ENCODE data around the gene GNB4.

DNA sequence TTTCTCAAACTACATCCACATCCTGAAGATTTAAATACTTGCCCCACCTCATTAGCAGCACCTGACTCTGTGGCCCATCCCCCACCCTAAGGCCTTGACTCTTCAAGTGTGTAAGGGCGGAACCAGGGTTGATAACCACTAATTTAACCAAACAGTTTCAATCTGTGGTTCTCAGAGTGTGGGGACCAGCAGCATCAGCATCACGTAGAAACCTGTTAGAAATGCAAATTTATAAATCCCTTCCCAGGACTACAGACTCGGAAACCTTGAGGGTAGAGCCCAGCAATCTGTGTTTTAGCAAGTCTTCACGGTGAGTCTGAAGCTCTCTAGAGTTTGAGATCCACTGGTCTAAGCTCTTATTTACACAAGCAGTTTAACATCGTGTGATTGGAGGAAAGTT is 12.4 kb downstream of the GNB4 start:
- TF ChIP-seq, protein P1, sequence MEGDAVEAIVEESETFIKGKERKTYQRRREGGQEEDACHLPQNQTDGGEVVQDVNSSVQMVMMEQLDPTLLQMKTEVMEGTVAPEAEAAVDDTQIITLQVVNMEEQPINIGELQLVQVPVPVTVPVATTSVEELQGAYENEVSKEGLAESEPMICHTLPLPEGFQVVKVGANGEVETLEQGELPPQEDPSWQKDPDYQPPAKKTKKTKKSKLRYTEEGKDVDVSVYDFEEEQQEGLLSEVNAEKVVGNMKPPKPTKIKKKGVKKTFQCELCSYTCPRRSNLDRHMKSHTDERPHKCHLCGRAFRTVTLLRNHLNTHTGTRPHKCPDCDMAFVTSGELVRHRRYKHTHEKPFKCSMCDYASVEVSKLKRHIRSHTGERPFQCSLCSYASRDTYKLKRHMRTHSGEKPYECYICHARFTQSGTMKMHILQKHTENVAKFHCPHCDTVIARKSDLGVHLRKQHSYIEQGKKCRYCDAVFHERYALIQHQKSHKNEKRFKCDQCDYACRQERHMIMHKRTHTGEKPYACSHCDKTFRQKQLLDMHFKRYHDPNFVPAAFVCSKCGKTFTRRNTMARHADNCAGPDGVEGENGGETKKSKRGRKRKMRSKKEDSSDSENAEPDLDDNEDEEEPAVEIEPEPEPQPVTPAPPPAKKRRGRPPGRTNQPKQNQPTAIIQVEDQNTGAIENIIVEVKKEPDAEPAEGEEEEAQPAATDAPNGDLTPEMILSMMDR (IDR thresholded peaks at IDR 0.05; ENCODE audit: low read depth, low read length) = no peak
- no peak for TF ChIP-seq EZH2phosphoT487 (IDR thresholded peaks at IDR 0.05; ENCODE audit: low read depth)
